ENCODE measurements around the gene ERBB4. TPM values are rescaled to one million over a fixed set of nuclear protein-coding genes. Genes with fewer than 3 reads are reported as not detected.

ERBB4 gene
- total RNA-seq, 1 experiment from 2014 or later = 0.15 TPM

- ChIA-PET CTCF (no interaction called here), POLR2A (no interaction called here)
- BruUV-seq (replicated peaks) = no TSS peak
- H3K4me3 ChIP-seq (ENCODE audit: low read depth in 2 of 2, low read length in 2 of 2) = no peak overlapping the region
- ATAC-seq (no peak), DNase-seq (ENCODE audit: low read depth, low spot score) (no peak)
- no peaks in the 10 kb centered on the region for H3K9me3 ChIP-seq (ENCODE audit: control insufficient read depth, insufficient read depth, low read depth, low read length)
- TF ChIP-seq TCF7L2 (IDR thresholded peaks at IDR 0.05; ENCODE audit: low read depth, low read length) (no peak), REST (IDR thresholded peaks at IDR 0.05; ENCODE audit: insufficient read depth in 1 of 2, low read depth in 2 of 2, low read length in 1 of 2) (no peak), POLR2AphosphoS5 (IDR thresholded peaks at IDR 0.05; ENCODE audit: low read depth, low read length) (no peak), SIN3A (IDR thresholded peaks at IDR 0.05; ENCODE audit: borderline replicate concordance, insufficient read depth, low read depth, low read length) (no peak), CTCF (IDR thresholded peaks at IDR 0.05) (no peak)
- H3K27me3 ChIP-seq (ENCODE audit: control insufficient read depth, insufficient read depth, low read length) = no peaks in the 10 kb centered on the region
- H3K36me3 ChIP-seq (ENCODE audit: control insufficient read depth, insufficient read depth, low read length) = no peaks in the 10 kb centered on the region
- intact Hi-C loops (cut with micrococcal nuclease; ENCODE audit: unreplicated experiment) (no loop called here), in situ Hi-C loops (cut with HindIII; ENCODE audit: low pct_unique_long_range_greater_than_20kb, low sequenced_read_pairs) (no loop called here)
- H3K4me1 ChIP-seq (ENCODE audit: control insufficient read depth, insufficient read depth, low read length) = no peaks in the 10 kb centered on the region
- H3K27ac ChIP-seq (ENCODE audit: low read length) = no peak overlapping the region
These were observed 1179.3 kb downstream of the ERBB4 start for GRCh38 chr2:211359347-211359746.

GRCh38 chr2:211358504-211358903 lies 1180.1 kb downstream of the ERBB4 start:
- POLR2A ChIA-PET = no interaction called here
- no peaks in the 10 kb centered on the region for H3K27me3 ChIP-seq (ENCODE audit: control insufficient read depth, insufficient read depth, low read length)
- H3K4me3 ChIP-seq (ENCODE audit: low read depth in 2 of 2, low read length in 2 of 2) = no peak overlapping the region
- H3K4me1 ChIP-seq (ENCODE audit: control insufficient read depth, insufficient read depth, low read length) = no peaks in the 10 kb centered on the region
- CTCF ChIA-PET = interaction anchor here (0.7 kb wide), 1 partner anchor 647 kb away, joined by 6 read pairs; no protein-coding TSS in a partner anchor
- no peaks in the 10 kb centered on the region for H3K9me3 ChIP-seq (ENCODE audit: control insufficient read depth, insufficient read depth, low read depth, low read length)
- no TSS peak for BruUV-seq (replicated peaks)
- ATAC-seq (no peak), DNase-seq (ENCODE audit: low read depth, low spot score) (no peak)
- no peak overlapping the region for H3K27ac ChIP-seq (ENCODE audit: low read length)
- no peak for TF ChIP-seq TCF7L2 (IDR thresholded peaks at IDR 0.05; ENCODE audit: low read depth, low read length)
- intact Hi-C loops (cut with micrococcal nuclease; ENCODE audit: unreplicated experiment) = no loop called here
- in situ Hi-C loops (cut with HindIII; ENCODE audit: low pct_unique_long_range_greater_than_20kb, low sequenced_read_pairs) = no loop called here
- no peaks in the 10 kb centered on the region for H3K36me3 ChIP-seq (ENCODE audit: control insufficient read depth, insufficient read depth, low read length)

GRCh38 chr2:211354481-211354880 lies 1184.1 kb downstream of the ERBB4 start:
- Histone ChIP-seq H3K36me3 (ENCODE audit: control insufficient read depth, insufficient read depth, low read length) (no peaks in the 10 kb centered on the region), H3K4me1 (ENCODE audit: control insufficient read depth, insufficient read depth, low read length) (no peaks in the 10 kb centered on the region), H3K27ac (ENCODE audit: low read length) (no peak overlapping the region), H3K4me3 (ENCODE audit: low read depth in 2 of 2, low read length in 2 of 2) (no peak overlapping the region), H3K9me3 (ENCODE audit: control insufficient read depth, insufficient read depth, low read depth, low read length) (no peaks in the 10 kb centered on the region; the same call in 1 of the 2 replicates), H3K27me3 (ENCODE audit: control insufficient read depth, insufficient read depth, low read length) (no peaks in the 10 kb centered on the region)
- no peak for TF ChIP-seq CTCF (IDR thresholded peaks at IDR 0.05)
- no peak for TF ChIP-seq POLR2AphosphoS5 (IDR thresholded peaks at IDR 0.05; ENCODE audit: low read depth, low read length)
- no peak for TF ChIP-seq SIN3A (IDR thresholded peaks at IDR 0.05; ENCODE audit: borderline replicate concordance, insufficient read depth, low read depth, low read length)
- no peak for TF ChIP-seq TCF7L2 (IDR thresholded peaks at IDR 0.05; ENCODE audit: low read depth, low read length)
- no TSS peak for BruUV-seq (replicated peaks)
- ATAC-seq (no peak), DNase-seq (ENCODE audit: low read depth, low spot score) (no peak)
- intact Hi-C loops (cut with micrococcal nuclease; ENCODE audit: unreplicated experiment) (no loop called here), in situ Hi-C loops (cut with HindIII; ENCODE audit: low pct_unique_long_range_greater_than_20kb, low sequenced_read_pairs) (no loop called here)
- POLR2A ChIA-PET = no interaction called here
- CTCF ChIA-PET = no interaction called here
